ENCODE results near the gene SRGAP2B. TPM values are rescaled to one million over a fixed set of nuclear protein-coding genes. Genes with fewer than 3 reads are reported as not detected.
"Not testable (repeated sequence)": the region's sequence is repeated elsewhere in the genome, so short reads cannot be mapped to it uniquely, and the experiment has no call there.

SRGAP2B gene
- total and polyA plus RNA-seq, 2 of the 8 experiments (the other 6 are each of a cell fraction or from before 2014, with no cell fraction given): 4.9 to 39.5 TPM

DNA sequence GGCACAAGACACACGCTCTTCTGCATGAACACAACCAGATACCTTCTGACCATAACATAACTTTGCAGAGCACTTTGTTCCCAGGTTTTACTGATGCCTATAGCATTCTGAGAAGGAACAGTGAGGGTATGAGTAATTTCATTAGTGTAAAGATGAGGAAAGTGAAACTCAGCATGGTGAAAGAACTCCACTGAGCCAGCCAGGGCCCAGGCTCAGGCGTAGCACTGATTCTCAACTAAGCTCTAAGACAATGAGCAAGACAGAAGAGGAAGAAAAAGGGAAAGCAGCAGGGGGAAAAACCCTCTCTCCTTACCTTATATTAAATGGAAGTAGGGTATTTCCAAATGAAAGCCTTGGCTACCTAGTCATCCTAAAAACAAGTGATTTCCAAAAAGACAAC is 155.1 kb downstream of the SRGAP2B start:
- H3K14ac ChIP-seq (ENCODE audit: insufficient read length); H4K8ac ChIP-seq (ENCODE audit: extremely low read depth, insufficient read depth, low read length); H3K4me2 ChIP-seq (ENCODE audit: insufficient read depth in 1 of 2, low read depth in 2 of 2, low read length in 2 of 2); H4K20me1 ChIP-seq (replicated peaks in 1 of 2; ENCODE audit: control insufficient read depth in 1 of 2, insufficient read depth in 2 of 2, low read length in 2 of 2); H4K5ac ChIP-seq (ENCODE audit: insufficient read length, low read depth, low read length); POLR2A ChIA-PET (ENCODE audit: partially characterized antibody); DNase-seq (ENCODE audit: low read depth in 1 of 2, low spot score in 2 of 2); H3K79me2 ChIP-seq (ENCODE audit: control insufficient read depth in 1 of 2, insufficient read depth in 2 of 2, low read length in 2 of 2); H3K4me3 ChIP-seq (ENCODE audit: extremely low read depth in 1 of 4, insufficient read depth in 2 of 4, low read depth in 3 of 4, low read length in 4 of 4); H3K27me3 ChIP-seq (replicated peaks in 1 of 4; ENCODE audit: control insufficient read depth in 3 of 4, extremely low read depth in 1 of 4, insufficient read depth in 3 of 4, low read length in 3 of 4); H3K23me2 ChIP-seq (ENCODE audit: low read depth, low read length); H2AK5ac ChIP-seq (ENCODE audit: low read depth, low read length); H3K4me1 ChIP-seq (replicated peaks in 1 of 4; ENCODE audit: control insufficient read depth in 3 of 4, insufficient read depth in 4 of 4, low read length in 3 of 4); H3K9ac ChIP-seq (replicated peaks in 1 of 4; ENCODE audit: extremely low read depth in 1 of 4, low read depth in 3 of 4, low read length in 3 of 4); H2AFZ ChIP-seq (ENCODE audit: low read length); H3K9me3 ChIP-seq (ENCODE audit: insufficient read depth in 2 of 2, low read depth in 1 of 2, low read length in 1 of 2); H3K79me1 ChIP-seq (ENCODE audit: low read depth, low read length); H2BK120ac ChIP-seq (replicated peaks; ENCODE audit: low read depth, low read length); H2BK12ac ChIP-seq (ENCODE audit: low read depth, low read length); H3K23ac ChIP-seq (ENCODE audit: insufficient read length); H3K56ac ChIP-seq (replicated peaks; ENCODE audit: insufficient read length, low read depth, low read length); H2BK15ac ChIP-seq (ENCODE audit: low read length); CTCF ChIA-PET (ENCODE audit: partially characterized antibody); H4K91ac ChIP-seq (replicated peaks; ENCODE audit: insufficient read length, low read length); H3K27ac ChIP-seq (ENCODE audit: low read depth, low read length); H3K18ac ChIP-seq (ENCODE audit: extremely low read depth, low read length); FAIRE-seq; H2BK5ac ChIP-seq (ENCODE audit: low read depth, low read length); H2BK20ac ChIP-seq (ENCODE audit: low read length); H3K4ac ChIP-seq (replicated peaks; ENCODE audit: insufficient read length, low read depth, low read length); H3K36me3 ChIP-seq (ENCODE audit: control insufficient read depth in 2 of 4, insufficient read depth in 4 of 4, low read length in 3 of 4): not testable (repeated sequence)
- WGBS, 2 experiments (ENCODE audit: extremely low coverage in 1 of 2, insufficient coverage in 1 of 2, insufficient read length in 1 of 2, insufficient replicate concordance in 2 of 2, low coverage in 1 of 2, low lambda C conversion rate in 2 of 2, missing lambda C conversion rate in 1 of 2): no CpG with 5 or more reads among the region's 2 CpGs

GRCh38 chr1:144938627-144939026 is 156.5 kb downstream of the SRGAP2B start:
- H2AFZ ChIP-seq (ENCODE audit: low read length); H2BK20ac ChIP-seq (ENCODE audit: low read length); H3K9me3 ChIP-seq (ENCODE audit: insufficient read depth in 2 of 2, low read depth in 1 of 2, low read length in 1 of 2); CTCF ChIA-PET (ENCODE audit: partially characterized antibody); H3K4ac ChIP-seq (replicated peaks; ENCODE audit: insufficient read length, low read depth, low read length); H3K27me3 ChIP-seq (replicated peaks in 1 of 4; ENCODE audit: control insufficient read depth in 3 of 4, extremely low read depth in 1 of 4, insufficient read depth in 3 of 4, low read length in 3 of 4); H3K4me1 ChIP-seq (replicated peaks in 1 of 4; ENCODE audit: control insufficient read depth in 3 of 4, insufficient read depth in 4 of 4, low read length in 3 of 4); H3K4me3 ChIP-seq (ENCODE audit: extremely low read depth in 1 of 4, insufficient read depth in 2 of 4, low read depth in 3 of 4, low read length in 4 of 4); H4K91ac ChIP-seq (replicated peaks; ENCODE audit: insufficient read length, low read length); H3K9ac ChIP-seq (replicated peaks in 1 of 4; ENCODE audit: extremely low read depth in 1 of 4, low read depth in 3 of 4, low read length in 3 of 4); H3K56ac ChIP-seq (replicated peaks; ENCODE audit: insufficient read length, low read depth, low read length); H4K5ac ChIP-seq (ENCODE audit: insufficient read length, low read depth, low read length); H3K79me2 ChIP-seq (ENCODE audit: control insufficient read depth in 1 of 2, insufficient read depth in 2 of 2, low read length in 2 of 2); POLR2A ChIA-PET (ENCODE audit: partially characterized antibody); H3K23me2 ChIP-seq (ENCODE audit: low read depth, low read length); H2BK5ac ChIP-seq (ENCODE audit: low read depth, low read length); H4K8ac ChIP-seq (ENCODE audit: extremely low read depth, insufficient read depth, low read length); H2BK120ac ChIP-seq (replicated peaks; ENCODE audit: low read depth, low read length); H3K27ac ChIP-seq (ENCODE audit: low read depth, low read length); H3K4me2 ChIP-seq (ENCODE audit: insufficient read depth in 1 of 2, low read depth in 2 of 2, low read length in 2 of 2); H3K36me3 ChIP-seq (ENCODE audit: control insufficient read depth in 2 of 4, insufficient read depth in 4 of 4, low read length in 3 of 4); DNase-seq (ENCODE audit: low read depth in 1 of 2, low spot score in 2 of 2); H2BK12ac ChIP-seq (ENCODE audit: low read depth, low read length); H3K79me1 ChIP-seq (ENCODE audit: low read depth, low read length); H4K20me1 ChIP-seq (replicated peaks in 1 of 2; ENCODE audit: control insufficient read depth in 1 of 2, insufficient read depth in 2 of 2, low read length in 2 of 2); H2BK15ac ChIP-seq (ENCODE audit: low read length); FAIRE-seq; H3K14ac ChIP-seq (ENCODE audit: insufficient read length); H2AK5ac ChIP-seq (ENCODE audit: low read depth, low read length); H3K23ac ChIP-seq (ENCODE audit: insufficient read length); H3K18ac ChIP-seq (ENCODE audit: extremely low read depth, low read length): not testable (repeated sequence)
